ENCODE results near the gene WASF1.

- no peak for TF ChIP-seq POLR2A (IDR thresholded peaks at IDR 0.05)
- TF ChIP-seq CTCF (IDR thresholded peaks at IDR 0.05) = peak; percentile 64 to 79 (median 74)
Observed at GRCh38 chr6:110053395-110054240, 125.9 kb downstream of the WASF1 start.

Data from adrenal gland (tissue), 5 donors.